SK-N-SH (cell line): ENCODE data around the gene SFT2D3. TPM values are rescaled to one million over a fixed set of nuclear protein-coding genes. Genes with fewer than 3 reads are reported as not detected.

Experiments
- CTCF ChIA-PET: fragments of 300-600, 350-600 bp; formaldehyde crosslinking; extraction: SDS; loops from one replicate; lab custom pipeline; 2021; lab: Yijun Ruan, JAX
- POLR2A ChIA-PET: fragments of 350-600 bp; sonication (Branson Sonifier 250); formaldehyde crosslinking; extraction: SDS; loops from one replicate; lab custom pipeline; 2020; ENCODE audit warnings: antibody characterized with exemption, inconsistent platforms; lab: Yijun Ruan, JAX
- DNase-seq: peaks from one replicate; pipeline ENCODE4 v3.0.0; 2012
- H2AFZ ChIP-seq: fragments of 200-600 bp; sonication (generic); 2 replicates; pipeline ENCODE4 v1.8.1; 2016; ENCODE audit warnings: antibody characterized with exemption, mild to moderate bottlenecking, low read depth
- H3F3A ChIP-seq: fragments of 200-600 bp; sonication (generic); replicated peaks from 2 replicates; pipeline ENCODE3; 2016; ENCODE audit warnings: antibody characterized with exemption, mild to moderate bottlenecking; ENCODE audit not compliant: insufficient read depth
- H3K27ac ChIP-seq, 2 experiments: fragments of 200-500 bp in 1 of 2; fragments of 200-600 bp in 1 of 2; sonication (Bioruptor generic) in 1 of 2; sonication (generic), shearing (Covaris generic) in 1 of 2; 2 replicates each; pipeline versions ENCODE4 v1.5.1 to v1.6.1; 2014 to 2016; ENCODE audit warnings: low read depth in 2 of 2, inconsistent platforms in 1 of 2, low read length in 1 of 2, mild to moderate bottlenecking in 1 of 2, mixed read lengths in 1 of 2
- H3K27me3 ChIP-seq: fragments of 200-600 bp; sonication (generic), shearing (Covaris generic); 2 replicates; pipeline ENCODE4 v1.6.1; 2016; ENCODE audit warnings: mixed run types; ENCODE audit not compliant: insufficient read depth
- H3K36me3 ChIP-seq, 2 experiments: fragments of 200-500 bp in 1 of 2; fragments of 200-600 bp in 1 of 2; sonication (Bioruptor generic) in 1 of 2; sonication (generic) in 1 of 2; replicated peaks in 1 of 2; 2 replicates each; pipeline versions ENCODE3 to v1.5.1; 2014 to 2016; ENCODE audit warnings: low read length in 1 of 2, mild to moderate bottlenecking in 1 of 2; ENCODE audit not compliant: insufficient read depth in 2 of 2, control insufficient read depth in 1 of 2
- H3K4me1 ChIP-seq, 2 experiments: fragments of 200-500 bp in 1 of 2; fragments of 200-600 bp in 1 of 2; sonication (Bioruptor generic) in 1 of 2; sonication (generic), shearing (Covaris generic) in 1 of 2; 2 replicates each; pipeline versions ENCODE4 v1.5.1 to v1.6.1; 2014 to 2016; ENCODE audit warnings: low read depth in 1 of 2, low read length in 1 of 2, mixed run types in 1 of 2; ENCODE audit not compliant: insufficient read depth in 2 of 2, control insufficient read depth in 1 of 2
- H3K4me2 ChIP-seq: fragments of 200-600 bp; sonication (generic), shearing (Covaris generic); 2 replicates; pipeline ENCODE4 v1.6.1; 2017; ENCODE audit warnings: mixed run types
- H3K4me3 ChIP-seq, 2 experiments: fragments of 200-500 bp in 1 of 2; fragments of 200-600 bp in 1 of 2; sonication (Bioruptor generic) in 1 of 2; sonication (generic), shearing (Covaris generic) in 1 of 2; 2 replicates each; pipeline versions ENCODE4 v1.5.1 to v1.8.1; 2014 to 2016; ENCODE audit warnings: low read depth in 2 of 2, inconsistent platforms in 1 of 2, low read length in 1 of 2, mild to moderate bottlenecking in 1 of 2, mixed read lengths in 1 of 2, moderate library complexity in 1 of 2
- H3K79me2 ChIP-seq: fragments of 200-600 bp; sonication (generic); 2 replicates; pipeline ENCODE4 v1.8.1; 2017; ENCODE audit warnings: mild to moderate bottlenecking; ENCODE audit not compliant: insufficient read depth
- H3K9ac ChIP-seq: fragments of 200-600 bp; sonication (generic); 2 replicates; pipeline ENCODE4 v1.6.1; 2017; ENCODE audit warnings: mixed run types
- H3K9me2 ChIP-seq: fragments of 200-600 bp; sonication (generic); 2 replicates; pipeline ENCODE4 v1.6.1; 2017; ENCODE audit warnings: mixed run types
- H3K9me3 ChIP-seq: fragments of 200-600 bp; sonication (generic); 2 replicates; pipeline ENCODE4 v1.6.1; 2017; ENCODE audit warnings: mixed run types, mild to moderate bottlenecking, moderate library complexity
- H4K20me1 ChIP-seq: fragments of 200-600 bp; sonication (generic); 2 replicates; pipeline ENCODE4 v1.6.1; 2017; ENCODE audit warnings: mild to moderate bottlenecking, mixed run types; ENCODE audit not compliant: insufficient read depth
- CHD2 ChIP-seq: fragments of 150-350 bp; IDR thresholded peaks from 2 replicates; pipeline ENCODE4 v1.6.1; 2018; ENCODE audit warnings: low read length; ENCODE audit not compliant: partially characterized antibody
- CTCF ChIP-seq: fragments of 200-600 bp; sonication (generic); IDR thresholded peaks from 2 replicates; pipeline ENCODE4 v1.6.1; 2017; ENCODE audit warnings: antibody characterized with exemption, mild to moderate bottlenecking, moderate library complexity
- EP300 ChIP-seq, 2 experiments: IDR thresholded peaks; 2 replicates each; pipeline versions ENCODE4 v1.4.0 to v1.6.1; 2012; ENCODE audit warnings: borderline replicate concordance in 1 of 2, low read depth in 1 of 2, low read length in 1 of 2
- EZH2phosphoT487 ChIP-seq: fragments of 200-600 bp; sonication (generic); IDR thresholded peaks from 2 replicates; pipeline ENCODE4 v1.6.1; 2017; ENCODE audit warnings: low read depth, mixed run types, mild to moderate bottlenecking, antibody characterized with exemption, moderate library complexity, borderline replicate concordance
- FOSL2 ChIP-seq: IDR thresholded peaks from 2 replicates; pipeline ENCODE4 v1.4.0; 2012; ENCODE audit warnings: low read depth, mild to moderate bottlenecking, moderate library complexity, borderline replicate concordance
- MEF2A ChIP-seq: IDR thresholded peaks from 2 replicates; pipeline ENCODE4 v1.4.0; 2012; ENCODE audit warnings: low read depth, borderline replicate concordance
- MXI1 ChIP-seq: IDR thresholded peaks from 2 replicates; pipeline ENCODE4 v1.6.1; 2012; ENCODE audit warnings: mild to moderate bottlenecking, low read depth, low read length, improper control_type of control experiment
- NRF1 ChIP-seq: IDR thresholded peaks from 2 replicates; pipeline ENCODE4 v1.6.1; 2012; ENCODE audit warnings: low read depth, mild to moderate bottlenecking, low read length
- PBX3 ChIP-seq: IDR thresholded peaks from 2 replicates; pipeline ENCODE4; 2012
- POLR2AphosphoS5 ChIP-seq: IDR thresholded peaks from 2 replicates; pipeline ENCODE4 v1.6.1; 2012; ENCODE audit warnings: low read depth, low read length
- RAD21 ChIP-seq: IDR thresholded peaks from 2 replicates; pipeline ENCODE4 v1.6.1; 2012; ENCODE audit warnings: mild to moderate bottlenecking, low read length
- RXRA ChIP-seq: IDR thresholded peaks from 2 replicates; pipeline ENCODE4 v1.4.0; 2012; ENCODE audit warnings: low read depth, mild to moderate bottlenecking, borderline replicate concordance
- SIN3A ChIP-seq: IDR thresholded peaks from 2 replicates; pipeline ENCODE4 v1.6.1; 2012; ENCODE audit warnings: low read depth, mild to moderate bottlenecking, low read length, moderate library complexity, borderline replicate concordance
- TAF1 ChIP-seq: IDR thresholded peaks from 2 replicates; pipeline ENCODE4 v1.6.1; 2012; ENCODE audit warnings: low read depth, mild to moderate bottlenecking, low read length, moderate library complexity, borderline replicate concordance
- TCF12 ChIP-seq: IDR thresholded peaks from 2 replicates; pipeline ENCODE4 v1.4.0; 2012
- WGBS: methylation state at CpG from one replicate; pipeline ENCODE4 v1.1.6; 2017; ENCODE audit warnings: low lambda C conversion rate; 5-methylcytosine and 5-hydroxymethylcytosine counted together
- polyA plus RNA-seq, 3 experiments: library from polyadenylated mRNA; depleted of rRNA; stranded (reverse); fragments of >200 nt; gene quantifications; 2 replicates each; pipeline ENCODE4 v1.2.3, GENCODE V29; 2012
- TF ChIP-seq, protein P1 (sequence below): fragments of 150-350 bp; IDR thresholded peaks from 2 replicates; pipeline ENCODE4 v1.6.1; 2016; ENCODE audit warnings: mild to moderate bottlenecking, low read depth, low read length

The SFT2D3 gene
- polyA plus RNA-seq, 1 of the 3 experiments (the other 2 are of a cell fraction), result 3.2 TPM

DNA sequence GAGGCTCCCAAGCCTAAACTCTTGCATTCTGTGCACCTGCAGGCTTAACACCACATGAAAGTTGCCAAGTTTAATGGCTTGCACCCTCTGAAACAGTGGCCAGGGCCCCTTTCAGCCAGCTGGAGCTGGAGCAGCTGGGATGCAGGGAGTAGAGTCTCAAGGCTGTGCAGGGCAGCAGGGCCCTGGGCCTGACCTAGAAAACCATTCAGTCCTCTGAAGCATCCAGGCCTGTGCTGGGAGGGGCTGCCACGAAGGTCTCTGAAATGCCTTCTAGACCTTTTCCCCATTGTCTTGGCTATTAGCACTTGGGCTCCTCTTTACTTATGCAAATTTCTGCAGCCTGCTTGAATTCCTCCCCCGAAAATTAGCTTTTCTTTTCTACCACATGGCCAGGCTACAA is 10.6 kb upstream of the SFT2D3 start:
- Histone ChIP-seq H3K9me3 (0 out of 2 replicates have a peak, but pooled peaks cover 9% of the 10 kb centered on the region), H3K9ac (no peak overlapping the region), H3F3A (no peaks in the 10 kb centered on the region), H2AFZ (no peak overlapping the region), H3K9me2 (no peaks in the 10 kb centered on the region), H4K20me1 (no peaks in the 10 kb centered on the region), H3K4me3 (no peak overlapping the region), H3K27ac (no peak overlapping the region), H3K4me1 (peaks cover 0 to 2% of the 10 kb centered on the region in 2 experiments; a peak in 1 of 4 replicates), H3K36me3 (no peaks in the 10 kb centered on the region)
- ChIA-PET CTCF (interaction anchor here (1.2 kb wide), 1 partner anchor 100 kb away, joined by 3 read pairs; no protein-coding TSS in a partner anchor), POLR2A (no interaction called here)
- DNase-seq, result no peak
- no peak for TF ChIP-seq CTCF
- TF ChIP-seq TAF1, result no peak
- TF ChIP-seq RAD21, result no peak
- TF ChIP-seq MEF2A, result no peak
- TF ChIP-seq POLR2AphosphoS5, result no peak
- TF ChIP-seq SIN3A, result no peak
- no peak for TF ChIP-seq NRF1
- TF ChIP-seq, all 33 proteins: peak for 0
- Histone ChIP-seq H3K79me2 (no peaks in the 10 kb centered on the region), H3K4me2 (no peak overlapping the region), H3K27me3 (no peaks in the 10 kb centered on the region)
- 18% methylated on average over 2 of the region's 2 CpGs for WGBS

GRCh38 chr2:127694986-127695385 is 6.3 kb upstream of the SFT2D3 start:
- no peaks in the 10 kb centered on the region for H3K36me3 ChIP-seq
- TF ChIP-seq RXRA (no peak), CTCF (no peak), MXI1 (no peak), CHD2 (no peak), PBX3 (no peak), TCF12 (no peak), EP300 (IDR thresholded peaks at IDR 0.05; ENCODE audit: borderline replicate concordance in 1 of 2, low read depth in 1 of 2, low read length in 1 of 2) (no peak), RAD21 (no peak), FOSL2 (no peak), EZH2phosphoT487 (no peak), POLR2AphosphoS5 (no peak), NRF1 (no peak)
- TF ChIP-seq, protein P1, sequence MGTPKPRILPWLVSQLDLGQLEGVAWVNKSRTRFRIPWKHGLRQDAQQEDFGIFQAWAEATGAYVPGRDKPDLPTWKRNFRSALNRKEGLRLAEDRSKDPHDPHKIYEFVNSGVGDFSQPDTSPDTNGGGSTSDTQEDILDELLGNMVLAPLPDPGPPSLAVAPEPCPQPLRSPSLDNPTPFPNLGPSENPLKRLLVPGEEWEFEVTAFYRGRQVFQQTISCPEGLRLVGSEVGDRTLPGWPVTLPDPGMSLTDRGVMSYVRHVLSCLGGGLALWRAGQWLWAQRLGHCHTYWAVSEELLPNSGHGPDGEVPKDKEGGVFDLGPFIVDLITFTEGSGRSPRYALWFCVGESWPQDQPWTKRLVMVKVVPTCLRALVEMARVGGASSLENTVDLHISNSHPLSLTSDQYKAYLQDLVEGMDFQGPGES, result no peak
- H3K9ac ChIP-seq, result no peak overlapping the region
- H3K9me2 ChIP-seq, result no peaks in the 10 kb centered on the region
- H3K27ac ChIP-seq, result no peak overlapping the region
- H3K4me1 ChIP-seq, result peaks cover 0 to 6% of the 10 kb centered on the region in 2 experiments; a peak in 1 of 4 replicates
- no peaks in the 10 kb centered on the region for H3K79me2 ChIP-seq
- H4K20me1 ChIP-seq, result no peaks in the 10 kb centered on the region
- 94% methylated on average over 9 of the region's 9 CpGs for WGBS
- H3K4me2 ChIP-seq, result no peak overlapping the region
- H3F3A ChIP-seq, result no peaks in the 10 kb centered on the region
- H3K27me3 ChIP-seq, result no peaks in the 10 kb centered on the region
- no peak overlapping the region for H3K4me3 ChIP-seq
- CTCF ChIA-PET, result interaction anchor here (0.7 to 2.5 kb wide), 11 partner anchors 10 to 547 kb away, joined by 3 to 15 read pairs (median 3); partner anchors contain the start of gene LIMS2
- POLR2A ChIA-PET, result no interaction called here
- no peak for DNase-seq
- no peaks in the 10 kb centered on the region for H3K9me3 ChIP-seq
- H2AFZ ChIP-seq, result peak overlapping the region; percentile 76; the same call in 1 of the 2 replicates
